Mesenchymal stem cell (in vitro differentiated cells and primary cell): Measurements from ENCODE around the gene GARIN3.

Experiments
- DNase-seq: peaks from one replicate; pipeline ENCODE4 v3.0.0-alpha.2; 2013
- H2AFZ ChIP-seq: one replicate; pipeline ENCODE4 v1.6.1; 2013; ENCODE audit warnings: low read depth, mild to moderate bottlenecking, control low read depth, inconsistent platforms, low read length, moderate library complexity
- H2AK5ac ChIP-seq: 2 replicates; pipeline ENCODE4 v1.6.1; 2013; ENCODE audit warnings: low read length, moderate library complexity, mild to moderate bottlenecking, inconsistent platforms; ENCODE audit not compliant: severe bottlenecking
- H2BK120ac ChIP-seq: one replicate; pipeline ENCODE4 v1.6.1; 2013; ENCODE audit warnings: low read depth, mild to moderate bottlenecking, inconsistent platforms, low read length, moderate library complexity
- H2BK12ac ChIP-seq, 2 experiments: one replicate each; pipeline ENCODE4 v1.6.1; 2013; ENCODE audit warnings: inconsistent platforms in 2 of 2, low read length in 2 of 2, mild to moderate bottlenecking in 2 of 2, moderate library complexity in 2 of 2, control low read depth in 1 of 2
- H2BK15ac ChIP-seq: one replicate; pipeline ENCODE4 v1.6.1; 2013; ENCODE audit warnings: mild to moderate bottlenecking, low read depth, inconsistent platforms; ENCODE audit not compliant: poor library complexity, severe bottlenecking
- H2BK5ac ChIP-seq: 2 replicates; pipeline ENCODE4 v1.6.1; 2013; ENCODE audit warnings: low read depth, mild to moderate bottlenecking, low read length, control low read depth, inconsistent platforms; ENCODE audit not compliant: poor library complexity, severe bottlenecking
- H3K14ac ChIP-seq, 2 experiments: one replicate each; pipeline ENCODE4 v1.6.1; 2013; ENCODE audit warnings: inconsistent platforms in 2 of 2, low read length in 2 of 2, control low read depth in 1 of 2, mild to moderate bottlenecking in 1 of 2, moderate library complexity in 1 of 2
- H3K18ac ChIP-seq, 2 experiments: one replicate each; pipeline ENCODE4 v1.6.1; 2013; ENCODE audit warnings: inconsistent platforms in 2 of 2, low read length in 2 of 2, control low read depth in 1 of 2, low read depth in 1 of 2, mild to moderate bottlenecking in 1 of 2
- H3K23ac ChIP-seq, 2 experiments: one replicate each; pipeline ENCODE4 v1.6.1; 2013; ENCODE audit warnings: inconsistent platforms in 2 of 2, low read length in 2 of 2, mild to moderate bottlenecking in 2 of 2, moderate library complexity in 2 of 2, control low read depth in 1 of 2
- H3K27ac ChIP-seq: 2 replicates; pipeline ENCODE4 v1.5.1; 2013; ENCODE audit warnings: mild to moderate bottlenecking, moderate library complexity, low read length, control low read depth, inconsistent platforms; ENCODE audit not compliant: poor library complexity, severe bottlenecking
- H3K27me3 ChIP-seq, 2 experiments: 2 replicates each; pipeline versions ENCODE4 v1.6.1 to v1.7.0; 2013; ENCODE audit warnings: low read length in 2 of 2, mild to moderate bottlenecking in 2 of 2, moderate library complexity in 2 of 2, control low read depth in 1 of 2, inconsistent platforms in 1 of 2; ENCODE audit not compliant: control insufficient read depth in 1 of 2, insufficient read depth in 1 of 2
- H3K36me3 ChIP-seq, 2 experiments: 2 replicates each; pipeline versions ENCODE4 v1.6.1 to v1.7.0; 2013; ENCODE audit warnings: low read length in 2 of 2, control low read depth in 1 of 2, inconsistent platforms in 1 of 2, low read depth in 1 of 2, mild to moderate bottlenecking in 1 of 2; ENCODE audit not compliant: insufficient read depth in 2 of 2, control insufficient read depth in 1 of 2
- H3K4ac ChIP-seq, 2 experiments: one replicate each; pipeline ENCODE4 v1.6.1; 2013; ENCODE audit warnings: inconsistent platforms in 2 of 2, low read length in 2 of 2, mild to moderate bottlenecking in 2 of 2, moderate library complexity in 2 of 2, control low read depth in 1 of 2, low read depth in 1 of 2
- H3K4me1 ChIP-seq: 2 replicates; pipeline ENCODE4 v1.6.1; 2013; ENCODE audit warnings: low read depth, low read length, control low read depth; ENCODE audit not compliant: control insufficient read depth, insufficient read depth
- H3K4me2 ChIP-seq: 2 replicates; pipeline ENCODE4 v1.6.1; 2013; ENCODE audit warnings: low read length, mild to moderate bottlenecking, inconsistent platforms; ENCODE audit not compliant: poor library complexity, severe bottlenecking
- H3K4me3 ChIP-seq, 2 experiments: 2 replicates each; pipeline versions ENCODE4 v1.5.1 to v1.7.0; 2013; ENCODE audit warnings: low read length in 2 of 2, mild to moderate bottlenecking in 2 of 2, control low read depth in 1 of 2, low read depth in 1 of 2; ENCODE audit not compliant: insufficient read depth in 1 of 2
- H3K79me1 ChIP-seq: replicated peaks from 2 replicates; pipeline ENCODE4 v1.6.1; 2013; ENCODE audit warnings: mild to moderate bottlenecking, control low read depth, low read length, inconsistent platforms; ENCODE audit not compliant: poor library complexity, severe bottlenecking
- H3K9ac ChIP-seq: 2 replicates; pipeline ENCODE4 v1.7.0; 2013; ENCODE audit warnings: mild to moderate bottlenecking, low read length, moderate library complexity
- H3K9me3 ChIP-seq: 2 replicates; pipeline ENCODE4 v1.7.0; 2013; ENCODE audit warnings: mild to moderate bottlenecking, low read length; ENCODE audit not compliant: control insufficient read depth
- H4K8ac ChIP-seq: one replicate; pipeline ENCODE4 v1.6.1; 2013; ENCODE audit warnings: inconsistent platforms, mild to moderate bottlenecking, low read length, moderate library complexity
- H4K91ac ChIP-seq: one replicate; pipeline ENCODE4 v1.6.1; 2013; ENCODE audit warnings: mild to moderate bottlenecking, low read length, inconsistent platforms
- WGBS: methylation state at CpG from one replicate; pipeline ENCODE4 v1.1.7; 2013; ENCODE audit warnings: mixed read lengths; 5-methylcytosine and 5-hydroxymethylcytosine counted together

The GARIN3 gene

GRCh38 chr5:157204765-157205164, 38.7 kb upstream of the GARIN3 start:
- no peak overlapping the region for H4K8ac ChIP-seq
- 100% methylated on average over 1 of the region's 4 CpGs for WGBS
- no peak overlapping the region for H2AK5ac ChIP-seq
- H2AFZ ChIP-seq: no peak overlapping the region
- H3K23ac ChIP-seq: no peak overlapping the region
- no peak overlapping the region for H2BK5ac ChIP-seq
- H3K9me3 ChIP-seq: peaks cover 13% of the 10 kb centered on the region
- no peak for DNase-seq
- no peak overlapping the region for H4K91ac ChIP-seq
- no peak overlapping the region for H3K4ac ChIP-seq
- H2BK120ac ChIP-seq: no peak overlapping the region
- no peak overlapping the region for H3K18ac ChIP-seq
- H3K4me3 ChIP-seq: no peak overlapping the region
- no peaks in the 10 kb centered on the region for H3K36me3 ChIP-seq
- no peak overlapping the region for H3K27ac ChIP-seq
- H3K4me2 ChIP-seq: no peak overlapping the region
- no peak overlapping the region for H2BK12ac ChIP-seq
- no peak overlapping the region for H3K14ac ChIP-seq
- H3K9ac ChIP-seq: no peak overlapping the region
- H3K79me1 ChIP-seq: no peaks in the 10 kb centered on the region
- no peaks in the 10 kb centered on the region for H3K4me1 ChIP-seq
- no peak overlapping the region for H2BK15ac ChIP-seq
- H3K27me3 ChIP-seq: peaks cover 0 to 5% of the 10 kb centered on the region in 2 experiments

- H3K18ac ChIP-seq: no peak overlapping the region
- no peak for DNase-seq
- 90% methylated on average over 2 of the region's 4 CpGs for WGBS
- H2AK5ac ChIP-seq: no peak overlapping the region
- peaks cover 13% of the 10 kb centered on the region for H3K9me3 ChIP-seq
- no peak overlapping the region for H3K14ac ChIP-seq
- H4K8ac ChIP-seq: no peak overlapping the region
- no peak overlapping the region for H2BK12ac ChIP-seq
- no peak overlapping the region for H2AFZ ChIP-seq
- H3K4ac ChIP-seq: no peak overlapping the region
- H2BK120ac ChIP-seq: no peak overlapping the region
- H3K79me1 ChIP-seq: no peaks in the 10 kb centered on the region
- no peak overlapping the region for H2BK5ac ChIP-seq
- no peak overlapping the region for H3K4me2 ChIP-seq
- H3K27me3 ChIP-seq: peaks cover 0 to 13% of the 10 kb centered on the region in 2 experiments
- no peaks in the 10 kb centered on the region for H3K4me1 ChIP-seq
- no peak overlapping the region for H3K4me3 ChIP-seq
- H3K36me3 ChIP-seq: no peaks in the 10 kb centered on the region
- no peak overlapping the region for H3K27ac ChIP-seq
- H4K91ac ChIP-seq: no peak overlapping the region
- H3K9ac ChIP-seq: no peak overlapping the region
- no peak overlapping the region for H2BK15ac ChIP-seq
- no peak overlapping the region for H3K23ac ChIP-seq
Observed at GRCh38 chr5:157203417-157203816, 37.4 kb upstream of the GARIN3 start.

- no peak overlapping the region for H2AFZ ChIP-seq
- H3K79me1 ChIP-seq: no peaks in the 10 kb centered on the region
- no peaks in the 10 kb centered on the region for H3K36me3 ChIP-seq
- no peak for DNase-seq
- no peak overlapping the region for H3K4me3 ChIP-seq
- H3K4me1 ChIP-seq: no peaks in the 10 kb centered on the region
- H3K9me3 ChIP-seq: peaks cover 7% of the 10 kb centered on the region
- H2AK5ac ChIP-seq: no peak overlapping the region
- H2BK15ac ChIP-seq: no peak overlapping the region
- no peak overlapping the region for H3K18ac ChIP-seq
- no peak overlapping the region for H3K14ac ChIP-seq
- H3K4ac ChIP-seq: no peak overlapping the region
- H3K27ac ChIP-seq: no peak overlapping the region
- no peak overlapping the region for H3K9ac ChIP-seq
- no peak overlapping the region for H3K4me2 ChIP-seq
- H3K23ac ChIP-seq: no peak overlapping the region
- H2BK12ac ChIP-seq: no peak overlapping the region
- peaks cover 0 to 13% of the 10 kb centered on the region in 2 experiments for H3K27me3 ChIP-seq
- WGBS: 78% methylated on average over 4 of the region's 4 CpGs
- H4K91ac ChIP-seq: no peak overlapping the region
- no peak overlapping the region for H4K8ac ChIP-seq
- H2BK120ac ChIP-seq: no peak overlapping the region
- no peak overlapping the region for H2BK5ac ChIP-seq
Observed at GRCh38 chr5:157201857-157202256, 35.8 kb upstream of the GARIN3 start.

GRCh38 chr5:157198277-157198986, 32.4 kb upstream of the GARIN3 start:
- H3K4ac ChIP-seq: no peak overlapping the region
- no peaks in the 10 kb centered on the region for H3K4me1 ChIP-seq
- no peak overlapping the region for H3K18ac ChIP-seq
- H3K36me3 ChIP-seq: no peaks in the 10 kb centered on the region
- no peak overlapping the region for H4K8ac ChIP-seq
- H3K23ac ChIP-seq: no peak overlapping the region
- H2BK120ac ChIP-seq: no peak overlapping the region
- H2AFZ ChIP-seq: no peak overlapping the region
- no peak overlapping the region for H4K91ac ChIP-seq
- H2AK5ac ChIP-seq: no peak overlapping the region
- H3K9me3 ChIP-seq: no peaks in the 10 kb centered on the region
- peaks cover 0 to 13% of the 10 kb centered on the region in 2 experiments for H3K27me3 ChIP-seq
- DNase-seq: no peak
- H3K14ac ChIP-seq: no peak overlapping the region
- no peak overlapping the region for H3K9ac ChIP-seq
- no peak overlapping the region for H2BK5ac ChIP-seq
- no peaks in the 10 kb centered on the region for H3K79me1 ChIP-seq
- H3K27ac ChIP-seq: no peak overlapping the region
- no peak overlapping the region for H3K4me2 ChIP-seq
- no peak overlapping the region for H3K4me3 ChIP-seq
- WGBS: 60% methylated on average over 4 of the region's 5 CpGs
- no peak overlapping the region for H2BK12ac ChIP-seq
- no peak overlapping the region for H2BK15ac ChIP-seq
